HepG2 (cell line): ENCODE measurements around the gene HELZ. TPM values are rescaled to one million over a fixed set of nuclear protein-coding genes. Genes with fewer than 3 reads are reported as not detected.
A peak's percentile ranks its signal among the peaks of the same experiment; 100 is the strongest.

ENCODE experiments used
- ARID4A ChIP-seq: sonication (generic); formaldehyde crosslinking; IDR thresholded peaks from 2 replicates; pipeline ENCODE4 v1.5.0; 2020; ENCODE audit warnings: mild to moderate bottlenecking, missing genetic modification reagents, borderline replicate concordance
- CBX5 ChIP-seq: sonication (generic); formaldehyde crosslinking; IDR thresholded peaks from 2 replicates; pipeline ENCODE4 v1.4.0; 2020; ENCODE audit warnings: missing genetic modification reagents, borderline replicate concordance
- CHCHD3 ChIP-seq: sonication (generic); formaldehyde crosslinking; IDR thresholded peaks from 2 replicates; pipeline ENCODE4 v1.8.0; 2022; ENCODE audit warnings: mild to moderate bottlenecking, missing genetic modification reagents, moderate library complexity
- ELF3 ChIP-seq: IDR thresholded peaks from 2 replicates; pipeline ENCODE4 v1.6.1; 2016; ENCODE audit warnings: missing genetic modification reagents, missing compliant biosample characterization
- GATAD1 ChIP-seq: IDR thresholded peaks from 2 replicates; pipeline ENCODE4 v1.6.1; 2016; ENCODE audit warnings: missing genetic modification reagents, missing compliant biosample characterization
- HDAC6 ChIP-seq: fragments of 200-600 bp; sonication (generic); IDR thresholded peaks from 2 replicates; pipeline ENCODE4 v1.7.0; 2017; ENCODE audit warnings: mild to moderate bottlenecking, antibody characterized with exemption, low read length, low read depth
- MAFK ChIP-seq, 2 experiments: IDR thresholded peaks in 1 of 2; conservative IDR thresholded peaks in 1 of 2; 2 replicates each; pipeline ENCODE4 v1.6.1; 2011; ENCODE audit warnings: improper control_type of control experiment in 2 of 2, low read length in 2 of 2
- MAX ChIP-seq: IDR thresholded peaks from 2 replicates; pipeline ENCODE4 v1.6.1; 2012; ENCODE audit warnings: inconsistent platforms
- NR2F2 ChIP-seq: IDR thresholded peaks from 2 replicates; pipeline ENCODE4 v1.6.1; 2012; ENCODE audit warnings: low read depth, inconsistent platforms, borderline replicate concordance
- PAF1 ChIP-seq: IDR thresholded peaks from 2 replicates; pipeline ENCODE4 v1.6.1; 2016; ENCODE audit warnings: missing genetic modification reagents, missing compliant biosample characterization
- REPIN1 ChIP-seq: sonication (generic); formaldehyde crosslinking; IDR thresholded peaks from 2 replicates; pipeline ENCODE4 v1.8.0; 2022; ENCODE audit warnings: missing genetic modification reagents, low read depth, mild to moderate bottlenecking, borderline replicate concordance
- RFXAP ChIP-seq: sonication (generic); formaldehyde crosslinking; IDR thresholded peaks from 2 replicates; pipeline ENCODE4 v1.4.0; 2020; ENCODE audit warnings: missing genetic modification reagents, borderline replicate concordance
- RORA ChIP-seq: sonication (generic); formaldehyde crosslinking; IDR thresholded peaks from 2 replicates; pipeline ENCODE4 v1.5.0; 2020; ENCODE audit warnings: mild to moderate bottlenecking, missing genetic modification reagents, moderate library complexity
- SAP130 ChIP-seq: IDR thresholded peaks from 2 replicates; pipeline ENCODE4 v1.6.1; 2016; ENCODE audit warnings: low read depth
- SATB2 ChIP-seq: sonication (generic); formaldehyde crosslinking; IDR thresholded peaks from 2 replicates; pipeline ENCODE4 v1.5.0; 2020; ENCODE audit warnings: missing genetic modification reagents
- TFDP1 ChIP-seq: IDR thresholded peaks from 2 replicates; pipeline ENCODE4 v1.6.1; 2016; ENCODE audit warnings: missing compliant biosample characterization, missing genetic modification reagents, borderline replicate concordance
- ZFP36L1 ChIP-seq: sonication (generic); formaldehyde crosslinking; IDR thresholded peaks from 2 replicates; pipeline ENCODE4 v1.8.0; 2022; ENCODE audit warnings: mild to moderate bottlenecking, missing genetic modification reagents, moderate library complexity
- ZNF20 ChIP-seq: sonication (generic); formaldehyde crosslinking; IDR thresholded peaks from 2 replicates; pipeline ENCODE4 v1.4.0; 2020; ENCODE audit warnings: mild to moderate bottlenecking, moderate library complexity, missing genetic modification reagents
- ZNF382 ChIP-seq: sonication (generic); formaldehyde crosslinking; IDR thresholded peaks from 2 replicates; pipeline ENCODE4 v1.5.0; 2020; ENCODE audit warnings: missing genetic modification reagents, mild to moderate bottlenecking, borderline replicate concordance
- ZNF44 ChIP-seq: sonication (generic); formaldehyde crosslinking; IDR thresholded peaks from 2 replicates; pipeline ENCODE4 v1.5.1; 2020; ENCODE audit warnings: mild to moderate bottlenecking, missing genetic modification reagents
- ZNF652 ChIP-seq: IDR thresholded peaks from 2 replicates; pipeline ENCODE4 v1.6.1; 2016; ENCODE audit warnings: low read depth, borderline replicate concordance
- ZNF672 ChIP-seq: sonication (generic); formaldehyde crosslinking; IDR thresholded peaks from 2 replicates; pipeline ENCODE4 v1.8.1; 2022; ENCODE audit warnings: missing genetic modification reagents
- polyA plus RNA-seq, 8 experiments: library from polyadenylated mRNA; depleted of rRNA in 3 of 8; stranded (reverse) in 7 of 8; unstranded in 1 of 8; fragments of >200 nt; fragmentation: Illumina TruSeq in 4 of 8; extraction: Trizol in 4 of 8; gene quantifications; 2 replicates each; pipeline versions ENCODE4 v1.2.1 to v1.2.3, GENCODE V29; 2011 to 2016; ENCODE audit warnings: low read depth in 4 of 8, missing spikeins in 1 of 8, mixed read lengths in 1 of 8; ENCODE audit not compliant: insufficient read depth in 1 of 8
- total RNA-seq, 5 experiments: library from RNA; depleted of rRNA; stranded (reverse); fragments of >200 nt; fragmentation: Illumina TruSeq; extraction: Trizol; gene quantifications; 2 replicates each; pipeline ENCODE4 v1.2.3, GENCODE V29; 2016; ENCODE audit warnings: low read depth in 1 of 5
- TF ChIP-seq, protein P1 (sequence below): sonication (generic); formaldehyde crosslinking; IDR thresholded peaks from 2 replicates; pipeline ENCODE4 v1.8.1; 2023; ENCODE audit warnings: mild to moderate bottlenecking, inconsistent platforms, moderate library complexity, missing genetic modification reagents, borderline replicate concordance
- TF ChIP-seq, protein P2 (sequence below): IDR thresholded peaks from 2 replicates; pipeline ENCODE4 v1.6.1; 2016; ENCODE audit warnings: missing compliant biosample characterization, missing genetic modification reagents, borderline replicate concordance

The HELZ gene
- total and polyA plus RNA-seq, 2 of the 13 experiments (the other 11 are each of a cell fraction or from before 2014, with no cell fraction given), result 35.3 to 52.4 TPM

- TF ChIP-seq ARID4A (peak; percentile 20; the same call in 1 of the 2 replicates), ELF3 (CRISPR knock-in tag) (peak; percentile 38; the same call in 1 of the 2 replicates), GATAD1 (CRISPR knock-in tag) (no peak), PAF1 (no peak), SAP130 (0 out of 2 replicates have a peak, but pooled peaks have one; percentile 10), CBX5 (no peak), RORA (CRISPR knock-in tag) (no peak), MAX (no peak), CHCHD3 (CRISPR knock-in tag) (no peak), RFXAP (CRISPR knock-in tag) (peak; percentile 59; the same call in 1 of the 2 replicates), ZFP36L1 (CRISPR knock-in tag) (0 out of 2 replicates have a peak, but pooled peaks have one; percentile 10), SATB2 (CRISPR knock-in tag) (no peak), TFDP1 (CRISPR knock-in tag) (no peak), ZNF44 (CRISPR knock-in tag) (no peak), MAFK (conservative IDR thresholded peaks at IDR 0.05 in 1 of 2, IDR thresholded peaks at IDR 0.05 in 1 of 2; ENCODE audit: low read length in 2 of 2) (peak; percentile 9 to 38; a peak in 1 of 4 replicates), HDAC6 (no peak), ZNF382 (CRISPR knock-in tag) (no peak), NR2F2 (no peak), ZNF20 (CRISPR knock-in tag) (no peak), REPIN1 (CRISPR knock-in tag) (peak; percentile 84; the same call in 1 of the 2 replicates), ZNF672 (CRISPR knock-in tag) (no peak), ZNF652 (no peak)
- TF ChIP-seq, protein P1, sequence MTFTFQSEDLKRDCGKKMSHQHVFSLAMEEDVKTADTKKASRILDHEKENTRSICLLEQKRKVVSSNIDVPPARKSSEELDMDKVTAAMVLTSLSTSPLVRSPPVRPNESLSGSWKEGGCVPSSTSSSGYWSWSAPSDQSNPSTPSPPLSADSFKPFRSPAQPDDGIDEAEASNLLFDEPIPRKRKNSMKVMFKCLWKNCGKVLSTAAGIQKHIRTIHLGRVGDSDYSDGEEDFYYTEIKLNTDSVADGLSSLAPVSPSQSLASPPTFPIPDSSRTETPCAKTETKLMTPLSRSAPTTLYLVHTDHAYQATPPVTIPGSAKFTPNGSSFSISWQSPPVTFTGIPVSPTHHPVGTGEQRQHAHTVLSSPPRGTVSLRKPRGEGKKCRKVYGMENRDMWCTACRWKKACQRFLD (CRISPR knock-in tag), result 0 out of 2 replicates have a peak, but pooled peaks have one; percentile 50
- TF ChIP-seq, protein P2, sequence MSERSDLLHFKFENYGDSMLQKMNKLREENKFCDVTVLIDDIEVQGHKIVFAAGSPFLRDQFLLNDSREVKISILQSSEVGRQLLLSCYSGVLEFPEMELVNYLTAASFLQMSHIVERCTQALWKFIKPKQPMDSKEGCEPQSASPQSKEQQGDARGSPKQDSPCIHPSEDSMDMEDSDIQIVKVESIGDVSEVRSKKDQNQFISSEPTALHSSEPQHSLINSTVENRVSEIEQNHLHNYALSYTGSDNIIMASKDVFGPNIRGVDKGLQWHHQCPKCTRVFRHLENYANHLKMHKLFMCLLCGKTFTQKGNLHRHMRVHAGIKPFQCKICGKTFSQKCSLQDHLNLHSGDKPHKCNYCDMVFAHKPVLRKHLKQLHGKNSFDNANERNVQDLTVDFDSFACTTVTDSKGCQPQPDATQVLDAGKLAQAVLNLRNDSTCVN (CRISPR knock-in tag), result 0 out of 2 replicates have a peak, but pooled peaks have one; percentile 57
Observed at GRCh38 chr17:67280279-67280678, 35.3 kb upstream of the HELZ start (continued).
